ENCODE results near the gene GABRB1.

The GABRB1 gene

DNA sequence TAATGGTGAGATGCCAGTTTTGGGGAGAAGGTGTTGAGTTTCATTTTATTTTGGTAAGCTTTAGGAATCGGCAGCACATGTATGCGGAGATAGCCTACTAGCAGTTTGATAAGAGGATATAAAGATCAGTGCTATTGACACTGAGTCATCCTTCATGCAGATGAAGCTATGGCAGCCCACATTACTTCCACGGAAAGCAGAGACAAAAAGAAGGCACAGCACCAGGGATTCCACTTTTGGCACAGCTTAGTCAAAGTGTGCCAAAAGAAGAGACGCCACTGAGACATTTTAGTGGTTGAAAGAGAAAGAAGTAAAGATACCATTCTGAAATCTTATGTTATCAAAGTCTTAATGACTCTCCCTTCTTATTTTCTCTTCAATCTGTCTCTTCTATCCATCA is 103.8 kb downstream of the GABRB1 start:
- Histone ChIP-seq H2AFZ (ENCODE audit: low read depth, low read length) (no peak overlapping the region), H3K4ac (ENCODE audit: low read depth in 1 of 2, low read length in 2 of 2) (no peak overlapping the region), H3K14ac (ENCODE audit: low read length in 2 of 2) (no peak overlapping the region), H3K36me3 (ENCODE audit: control insufficient read depth in 1 of 2, insufficient read depth in 2 of 2, low read depth in 1 of 2, low read length in 2 of 2) (no peaks in the 10 kb centered on the region), H4K91ac (ENCODE audit: low read length) (no peak overlapping the region), H2BK5ac (ENCODE audit: low read depth, low read length, poor library complexity, severe bottlenecking) (no peak overlapping the region), H2AK5ac (ENCODE audit: low read length, severe bottlenecking) (no peak overlapping the region), H2BK120ac (ENCODE audit: low read depth, low read length) (no peak overlapping the region), H3K27me3 (ENCODE audit: control insufficient read depth in 1 of 2, insufficient read depth in 1 of 2, low read length in 2 of 2) (peaks cover 0 to 3% of the 10 kb centered on the region in 2 experiments), H3K9me3 (ENCODE audit: control insufficient read depth, low read length) (no peaks in the 10 kb centered on the region), H3K79me1 (replicated peaks; ENCODE audit: low read length, poor library complexity, severe bottlenecking) (no peaks in the 10 kb centered on the region), H2BK15ac (ENCODE audit: low read depth, poor library complexity, severe bottlenecking) (no peak overlapping the region), H3K4me3 (ENCODE audit: insufficient read depth in 1 of 2, low read depth in 1 of 2, low read length in 2 of 2) (no peak overlapping the region), H3K18ac (ENCODE audit: low read depth in 1 of 2, low read length in 2 of 2) (peak overlapping the region in 1 of 2 experiments; percentile 8), H3K4me1 (ENCODE audit: control insufficient read depth, insufficient read depth, low read depth, low read length) (no peaks in the 10 kb centered on the region), H3K23ac (ENCODE audit: low read length in 2 of 2) (no peak overlapping the region), H2BK12ac (ENCODE audit: low read length in 2 of 2) (no peak overlapping the region), H3K9ac (ENCODE audit: low read length) (no peak overlapping the region), H3K4me2 (ENCODE audit: low read length, poor library complexity, severe bottlenecking) (no peak overlapping the region), H4K8ac (ENCODE audit: low read length) (no peak overlapping the region), H3K27ac (ENCODE audit: low read length, poor library complexity, severe bottlenecking) (no peak overlapping the region)
- DNase-seq: no peak
- 87% methylated on average over 4 of the region's 4 CpGs for WGBS

DNA sequence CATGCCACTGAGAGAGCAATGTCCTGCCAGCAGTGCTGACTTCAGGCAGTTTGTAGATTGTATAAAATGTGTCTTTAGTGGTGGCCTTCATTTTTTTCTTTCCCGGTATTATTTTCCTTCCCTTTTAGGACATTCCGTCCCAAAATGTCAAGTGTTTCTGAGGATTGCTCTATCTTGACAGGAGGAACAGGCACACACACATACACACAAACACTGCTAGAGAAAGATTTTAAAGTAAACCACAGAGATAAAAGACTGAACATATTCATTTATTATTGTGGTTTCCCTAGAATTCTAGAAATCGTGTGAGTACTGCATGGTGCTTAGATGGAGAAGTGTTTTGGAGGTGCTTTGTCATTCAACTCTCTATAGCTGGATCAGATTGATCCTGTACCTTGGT is 111.9 kb downstream of the GABRB1 start:
- no peak overlapping the region for H3K18ac ChIP-seq (ENCODE audit: low read depth in 1 of 2, low read length in 2 of 2)
- H3K27ac ChIP-seq (ENCODE audit: low read length, poor library complexity, severe bottlenecking): no peak overlapping the region
- DNase-seq: peak; percentile 12
- H2BK5ac ChIP-seq (ENCODE audit: low read depth, low read length, poor library complexity, severe bottlenecking): no peak overlapping the region
- H3K9me3 ChIP-seq (ENCODE audit: control insufficient read depth, low read length): no peaks in the 10 kb centered on the region
- no peaks in the 10 kb centered on the region for H3K36me3 ChIP-seq (ENCODE audit: control insufficient read depth in 1 of 2, insufficient read depth in 2 of 2, low read depth in 1 of 2, low read length in 2 of 2)
- no peak overlapping the region for H3K23ac ChIP-seq (ENCODE audit: low read length in 2 of 2)
- no peak overlapping the region for H2BK15ac ChIP-seq (ENCODE audit: low read depth, poor library complexity, severe bottlenecking)
- H3K14ac ChIP-seq (ENCODE audit: low read length in 2 of 2): no peak overlapping the region
- H2BK120ac ChIP-seq (ENCODE audit: low read depth, low read length): no peak overlapping the region
- no peaks in the 10 kb centered on the region for H3K79me1 ChIP-seq (replicated peaks; ENCODE audit: low read length, poor library complexity, severe bottlenecking)
- H4K91ac ChIP-seq (ENCODE audit: low read length): no peak overlapping the region
- H2AK5ac ChIP-seq (ENCODE audit: low read length, severe bottlenecking): no peak overlapping the region
- no peak overlapping the region for H3K4me3 ChIP-seq (ENCODE audit: insufficient read depth in 1 of 2, low read depth in 1 of 2, low read length in 2 of 2)
- H3K4me2 ChIP-seq (ENCODE audit: low read length, poor library complexity, severe bottlenecking): no peak overlapping the region
- no peak overlapping the region for H3K9ac ChIP-seq (ENCODE audit: low read length)
- H2BK12ac ChIP-seq (ENCODE audit: low read length in 2 of 2): no peak overlapping the region
- H3K27me3 ChIP-seq (ENCODE audit: control insufficient read depth in 1 of 2, insufficient read depth in 1 of 2, low read length in 2 of 2): no peaks in the 10 kb centered on the region
- H3K4ac ChIP-seq (ENCODE audit: low read depth in 1 of 2, low read length in 2 of 2): no peak overlapping the region
- no peak overlapping the region for H2AFZ ChIP-seq (ENCODE audit: low read depth, low read length)
- no peaks in the 10 kb centered on the region for H3K4me1 ChIP-seq (ENCODE audit: control insufficient read depth, insufficient read depth, low read depth, low read length)
- no peak overlapping the region for H4K8ac ChIP-seq (ENCODE audit: low read length)
- 45% methylated on average over 2 of the region's 3 CpGs for WGBS

DNA sequence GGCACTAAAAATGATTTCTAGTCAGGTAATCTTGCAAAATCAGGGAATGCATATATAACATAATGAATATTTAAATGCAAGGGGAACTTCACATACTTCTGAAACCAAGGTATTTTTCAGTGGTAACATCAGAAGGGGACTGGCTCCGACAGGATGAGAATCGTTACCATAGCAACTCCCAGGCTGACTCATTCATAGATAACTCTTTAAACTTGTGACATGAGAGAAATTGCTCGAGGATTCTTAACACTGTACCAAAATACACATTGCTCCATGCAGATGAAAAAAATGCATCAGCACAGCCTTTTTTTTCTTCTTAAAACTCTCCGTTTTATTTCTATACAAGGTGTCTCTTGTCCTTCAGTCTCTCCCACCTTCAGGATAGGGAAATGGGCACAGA is 114.3 kb downstream of the GABRB1 start:
- Histone ChIP-seq H3K23ac (ENCODE audit: low read length in 2 of 2) (no peak overlapping the region), H2AK5ac (ENCODE audit: low read length, severe bottlenecking) (no peak overlapping the region), H3K9ac (ENCODE audit: low read length) (no peak overlapping the region), H3K4ac (ENCODE audit: low read depth in 1 of 2, low read length in 2 of 2) (no peak overlapping the region), H3K4me3 (ENCODE audit: insufficient read depth in 1 of 2, low read depth in 1 of 2, low read length in 2 of 2) (no peak overlapping the region), H3K79me1 (replicated peaks; ENCODE audit: low read length, poor library complexity, severe bottlenecking) (no peaks in the 10 kb centered on the region), H2BK120ac (ENCODE audit: low read depth, low read length) (no peak overlapping the region), H3K36me3 (ENCODE audit: control insufficient read depth in 1 of 2, insufficient read depth in 2 of 2, low read depth in 1 of 2, low read length in 2 of 2) (no peaks in the 10 kb centered on the region), H2BK15ac (ENCODE audit: low read depth, poor library complexity, severe bottlenecking) (no peak overlapping the region), H3K27ac (ENCODE audit: low read length, poor library complexity, severe bottlenecking) (no peak overlapping the region), H2BK5ac (ENCODE audit: low read depth, low read length, poor library complexity, severe bottlenecking) (no peak overlapping the region), H4K91ac (ENCODE audit: low read length) (no peak overlapping the region), H2AFZ (ENCODE audit: low read depth, low read length) (no peak overlapping the region), H2BK12ac (ENCODE audit: low read length in 2 of 2) (no peak overlapping the region), H3K14ac (ENCODE audit: low read length in 2 of 2) (no peak overlapping the region), H3K27me3 (ENCODE audit: control insufficient read depth in 1 of 2, insufficient read depth in 1 of 2, low read length in 2 of 2) (no peaks in the 10 kb centered on the region), H3K4me2 (ENCODE audit: low read length, poor library complexity, severe bottlenecking) (peak overlapping the region; percentile 11), H3K9me3 (ENCODE audit: control insufficient read depth, low read length) (no peaks in the 10 kb centered on the region), H3K18ac (ENCODE audit: low read depth in 1 of 2, low read length in 2 of 2) (no peak overlapping the region), H4K8ac (ENCODE audit: low read length) (no peak overlapping the region), H3K4me1 (ENCODE audit: control insufficient read depth, insufficient read depth, low read depth, low read length) (no peaks in the 10 kb centered on the region)
- 6% methylated on average over 3 of the region's 4 CpGs for WGBS
- DNase-seq: peak; percentile 80

GRCh38 chr4:47154816-47155370 is 123.5 kb downstream of the GABRB1 start:
- H3K36me3 ChIP-seq (ENCODE audit: control insufficient read depth in 1 of 2, insufficient read depth in 2 of 2, low read depth in 1 of 2, low read length in 2 of 2): no peaks in the 10 kb centered on the region
- whole genome bisulfite sequencing: 77% methylated on average over 4 of the region's 6 CpGs
- no peak overlapping the region for H3K4me2 ChIP-seq (ENCODE audit: low read length, poor library complexity, severe bottlenecking)
- no peak overlapping the region for H3K23ac ChIP-seq (ENCODE audit: low read length in 2 of 2)
- H3K79me1 ChIP-seq (replicated peaks; ENCODE audit: low read length, poor library complexity, severe bottlenecking): no peaks in the 10 kb centered on the region
- H3K9me3 ChIP-seq (ENCODE audit: control insufficient read depth, low read length): no peaks in the 10 kb centered on the region
- no peak overlapping the region for H2BK5ac ChIP-seq (ENCODE audit: low read depth, low read length, poor library complexity, severe bottlenecking)
- no peak overlapping the region for H2BK12ac ChIP-seq (ENCODE audit: low read length in 2 of 2)
- H3K9ac ChIP-seq (ENCODE audit: low read length): no peak overlapping the region
- H3K14ac ChIP-seq (ENCODE audit: low read length in 2 of 2): no peak overlapping the region
- no peak overlapping the region for H2AK5ac ChIP-seq (ENCODE audit: low read length, severe bottlenecking)
- no peaks in the 10 kb centered on the region for H3K4me1 ChIP-seq (ENCODE audit: control insufficient read depth, insufficient read depth, low read depth, low read length)
- no peak overlapping the region for H2AFZ ChIP-seq (ENCODE audit: low read depth, low read length)
- no peak overlapping the region for H2BK15ac ChIP-seq (ENCODE audit: low read depth, poor library complexity, severe bottlenecking)
- no peak for DNase-seq
- no peak overlapping the region for H3K4ac ChIP-seq (ENCODE audit: low read depth in 1 of 2, low read length in 2 of 2)
- no peak overlapping the region for H4K8ac ChIP-seq (ENCODE audit: low read length)
- no peak overlapping the region for H2BK120ac ChIP-seq (ENCODE audit: low read depth, low read length)
- no peak overlapping the region for H3K18ac ChIP-seq (ENCODE audit: low read depth in 1 of 2, low read length in 2 of 2)
- H3K27me3 ChIP-seq (ENCODE audit: control insufficient read depth in 1 of 2, insufficient read depth in 1 of 2, low read length in 2 of 2): no peaks in the 10 kb centered on the region
- H3K27ac ChIP-seq (ENCODE audit: low read length, poor library complexity, severe bottlenecking): no peak overlapping the region
- H3K4me3 ChIP-seq (ENCODE audit: insufficient read depth in 1 of 2, low read depth in 1 of 2, low read length in 2 of 2): no peak overlapping the region
- no peak overlapping the region for H4K91ac ChIP-seq (ENCODE audit: low read length)
